ENCODE data around the gene KLHL40. TPM values are rescaled to one million over a fixed set of nuclear protein-coding genes. Genes with fewer than 3 reads are reported as not detected.

Gene KLHL40
- total RNA-seq, 2 experiments from 2014 or later = not detected

DNA sequence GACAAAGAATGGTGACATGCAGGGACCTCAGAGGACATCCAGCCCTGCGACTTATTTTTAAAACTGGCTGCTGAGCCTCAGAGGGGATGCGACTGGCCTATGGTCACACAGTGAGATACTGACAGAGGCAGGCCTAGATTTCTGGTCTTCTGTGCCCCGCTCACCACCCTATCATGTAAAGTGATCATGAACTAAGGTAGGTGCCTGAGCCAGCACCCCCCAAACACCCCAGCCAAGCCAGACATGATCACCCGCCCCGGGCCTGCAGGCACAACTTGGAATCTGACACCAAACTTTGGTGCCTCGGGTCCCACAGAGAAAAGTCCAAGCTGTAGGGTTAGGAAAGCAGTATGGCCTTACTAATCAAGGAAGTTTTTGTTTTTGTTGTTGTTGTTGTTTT, 51.2 kb downstream of the KLHL40 start:
- Mint-ChIP-seq H3K27me3 (no peaks in the 10 kb centered on the region), H3K4me3 (no peak overlapping the region), H3K9me3 (ENCODE audit: low read depth) (no peaks in the 10 kb centered on the region), H3K4me1 (no peaks in the 10 kb centered on the region), H3K27ac (no peak overlapping the region), H3K36me3 (no peaks in the 10 kb centered on the region)
- no peak for DNase-seq
- CTCF ChIA-PET = no interaction called here
- ATAC-seq = no peak

DNA sequence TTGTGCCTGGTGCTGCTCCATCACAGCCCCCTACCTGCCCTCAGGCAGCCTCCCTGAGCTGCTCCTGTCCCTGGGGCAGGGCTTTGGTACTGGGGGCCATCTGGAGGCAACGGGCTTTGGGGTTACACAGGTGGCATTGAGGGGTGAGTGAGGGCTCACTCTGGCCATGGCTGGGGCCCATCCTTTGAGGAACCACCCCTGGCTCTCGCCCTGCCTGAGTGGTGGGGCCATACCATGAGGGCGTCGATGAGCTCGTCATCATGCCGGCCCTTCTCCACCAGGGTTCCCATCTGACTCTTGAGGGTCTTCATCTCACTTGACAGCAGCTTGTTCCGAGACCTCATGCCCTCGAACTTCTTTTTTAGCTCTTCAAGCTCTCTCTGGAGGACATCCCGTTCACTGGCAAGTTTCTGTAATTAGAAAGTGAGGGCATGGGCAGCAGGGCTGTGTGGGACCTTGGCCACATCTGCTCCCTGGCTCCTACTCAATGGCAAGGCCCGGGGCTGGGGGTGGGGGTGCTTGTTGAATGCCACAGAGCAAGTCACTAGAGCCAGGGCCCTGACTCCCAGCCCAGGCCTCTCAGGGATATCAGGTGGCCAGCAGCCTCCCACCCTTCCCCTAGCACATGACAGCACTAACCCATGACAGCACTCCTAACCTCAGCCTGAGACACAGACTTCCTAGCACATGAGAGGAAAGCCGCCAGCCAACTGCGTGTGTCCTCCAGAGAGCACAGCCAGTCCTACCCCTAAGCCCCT, 54.2 kb downstream of the KLHL40 start:
- H3K4me3 Mint-ChIP-seq = no peak overlapping the region
- no peak overlapping the region for H3K27ac Mint-ChIP-seq
- CTCF ChIA-PET = interaction anchor here (0.9 kb wide), 1 partner anchor 98 kb away, joined by 3 read pairs; no protein-coding TSS in a partner anchor
- DNase-seq (peak; percentile 14), ATAC-seq (no peak)
- H3K9me3 Mint-ChIP-seq (ENCODE audit: low read depth) = no peaks in the 10 kb centered on the region
- H3K4me1 Mint-ChIP-seq = no peaks in the 10 kb centered on the region
- no peaks in the 10 kb centered on the region for H3K36me3 Mint-ChIP-seq
- H3K27me3 Mint-ChIP-seq = no peaks in the 10 kb centered on the region

DNA sequence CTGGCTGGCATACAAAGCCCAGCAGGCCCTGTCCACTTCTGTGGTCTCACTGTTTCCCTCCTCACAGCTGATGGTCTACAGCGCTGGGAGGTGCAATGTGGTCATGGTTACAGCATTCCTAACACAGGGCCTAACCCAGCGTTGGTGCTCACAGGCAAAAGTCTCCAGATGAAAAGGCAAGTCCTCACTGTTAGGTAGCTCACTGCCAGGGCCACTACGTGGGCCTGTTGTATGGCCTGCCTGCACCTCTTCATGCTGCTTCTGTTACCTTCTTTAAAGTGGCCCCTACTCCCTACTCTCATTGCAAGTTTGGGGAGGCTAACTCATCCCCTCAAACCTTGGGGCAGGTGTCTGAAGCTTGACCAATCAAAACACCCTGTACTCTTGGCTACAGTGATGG, 56.5 kb downstream of the KLHL40 start:
- Mint-ChIP-seq H3K4me1 (no peaks in the 10 kb centered on the region), H3K27ac (no peak overlapping the region), H3K9me3 (ENCODE audit: low read depth) (no peaks in the 10 kb centered on the region), H3K27me3 (no peaks in the 10 kb centered on the region), H3K36me3 (no peaks in the 10 kb centered on the region), H3K4me3 (no peak overlapping the region)
- ATAC-seq (no peak), DNase-seq (no peak)
- CTCF ChIA-PET = interaction anchor here (1.6 to 1.9 kb wide), 2 partner anchors 65 to 89 kb away, joined by 4 to 5 read pairs; no protein-coding TSS in a partner anchor

Other genes with a start within 250 kb of the KLHL40 start
- 1 to 10 TPM in 1 of 2 experiments, under 1 TPM in 1; 0.14 to 1.9 TPM for gene VIPR1, start 182.9 kb upstream of the KLHL40 start, total RNA-seq
- 10 to 100 TPM; 46.1 to 47.3 TPM for gene SEC22C, start 103.6 kb upstream of the KLHL40 start, total RNA-seq
- gene SS18L2, start 94.7 kb upstream of the KLHL40 start, total RNA-seq = 10 to 100 TPM; 59.3 to 71.9 TPM
- gene NKTR, start 84.9 kb upstream of the KLHL40 start, total RNA-seq = 100 to 1,000 TPM in 1 of 2 experiments, 10 to 100 TPM in 1; 76.0 to 120 TPM
- gene ZBTB47, start 31.8 kb upstream of the KLHL40 start, total RNA-seq = under 1 TPM; 0.41 to 0.56 TPM
- gene HHATL, start 17.3 kb downstream of the KLHL40 start, total RNA-seq = not detected
- gene CCDC13, start 87.7 kb downstream of the KLHL40 start, total RNA-seq = under 1 TPM; 0.35 to 0.41 TPM
- gene HIGD1A, start 119.0 kb downstream of the KLHL40 start, total RNA-seq = 10 to 100 TPM; 53.6 to 71.1 TPM
- 1 to 10 TPM; 2.3 to 2.6 TPM for gene ACKR2, start 123.9 kb downstream of the KLHL40 start, total RNA-seq
- not detected for gene CYP8B1, start 190.3 kb downstream of the KLHL40 start, total RNA-seq
- gene ZNF662, start 220.6 kb downstream of the KLHL40 start, total RNA-seq = under 1 TPM in 1 of 2 experiments, not detected in 1; 0.47 TPM

Data from activated CD8-positive, alpha-beta memory T cell treated with anti-CD3 and anti-CD28 coated beads, Interleukin-2, amount 10 ng/mL, durations not matched to agents 7 days and 5 days (primary cell).